HG03520 (cell line): ENCODE data around the gene PRDM16.

Experiments
- ATAC-seq: cut with Tn5 transposase; IDR thresholded peaks from one replicate; pipeline ENCODE4 v1.9.1; 2021; ENCODE audit warnings: mild to moderate bottlenecking, moderate library complexity; ENCODE audit not compliant: unreplicated experiment

PRDM16 gene

DNA sequence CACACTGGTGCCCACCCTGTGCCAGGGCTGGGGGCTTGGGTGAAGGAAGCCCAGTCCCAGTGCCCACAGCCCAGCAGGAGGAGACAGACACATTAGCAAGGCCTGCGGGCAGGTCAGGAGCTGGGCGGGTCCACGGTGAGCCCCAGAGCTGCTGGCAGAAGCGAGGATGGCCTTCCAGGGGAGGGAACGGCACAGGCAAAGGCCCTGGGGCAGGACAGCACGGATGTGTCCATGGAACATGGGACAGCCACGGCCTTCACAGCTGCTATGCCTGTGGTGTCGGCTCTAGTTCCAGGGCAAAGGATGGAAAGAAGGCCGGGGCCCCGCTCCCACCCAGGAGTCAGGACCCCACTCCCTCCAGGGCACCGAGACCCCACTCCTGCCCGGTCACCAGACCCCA, 220.5 kb downstream of the PRDM16 start:
- no peak for ATAC-seq

DNA sequence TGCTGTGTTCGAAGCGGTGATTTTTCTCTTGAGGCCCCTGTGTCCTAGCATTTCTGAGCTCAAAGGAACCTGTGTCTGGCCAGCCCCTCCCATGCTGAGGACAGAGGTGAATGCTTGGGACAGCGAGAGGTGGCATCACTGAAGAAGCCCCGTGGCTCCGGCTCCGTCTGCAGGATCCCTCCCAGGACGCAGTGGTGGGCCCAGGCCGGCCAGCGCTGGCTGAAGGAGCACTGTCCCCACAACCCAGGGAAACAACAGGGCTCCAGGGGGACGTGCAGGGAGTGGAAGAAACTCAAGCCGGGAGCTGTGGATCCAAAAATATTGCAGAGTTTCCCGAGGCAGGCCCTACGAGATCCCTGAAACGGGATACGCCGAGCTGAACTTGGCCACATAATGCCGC, 221.4 kb downstream of the PRDM16 start:
- ATAC-seq: no peak

GRCh38 chr1:3290915-3291314, 221.9 kb downstream of the PRDM16 start:
- ATAC-seq: no peak

- ATAC-seq: no peak
Observed at GRCh38 chr1:3292051-3292722, 223.2 kb downstream of the PRDM16 start.

DNA sequence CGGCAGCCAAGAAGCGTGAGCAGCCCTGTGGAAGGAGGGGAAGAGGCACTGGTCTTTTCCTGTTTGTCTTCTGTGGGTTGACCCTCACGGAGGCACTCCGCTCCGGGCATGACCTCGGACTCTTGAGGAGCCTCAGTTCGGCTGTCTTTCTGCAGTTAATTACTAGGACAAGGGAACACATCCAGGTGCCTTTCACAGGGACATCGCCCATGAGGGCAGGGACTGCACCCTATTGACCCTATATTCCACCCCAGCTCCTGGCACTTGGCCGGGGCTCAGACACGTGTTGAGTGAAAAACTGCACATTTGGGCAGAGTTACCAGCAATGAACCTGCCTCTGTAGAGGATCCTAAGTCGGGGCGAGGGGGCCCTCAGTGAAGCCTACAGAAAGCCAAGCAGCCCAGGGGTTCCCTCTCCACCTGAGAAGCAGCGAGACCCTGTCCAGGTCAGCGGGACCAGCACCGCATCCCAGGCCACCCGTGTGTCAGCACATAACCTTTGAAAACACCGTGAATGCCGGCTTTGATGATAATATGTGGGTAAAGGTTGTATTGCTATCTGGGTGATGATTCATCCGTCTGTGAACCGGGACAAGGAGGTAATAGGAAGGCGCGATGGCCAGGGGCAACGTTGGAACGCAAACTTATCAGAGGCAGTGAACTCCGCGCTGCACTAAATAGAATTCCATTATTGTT, 224.0 kb downstream of the PRDM16 start:
- no peak for ATAC-seq

GRCh38 chr1:3293563-3294080, 224.6 kb downstream of the PRDM16 start:
- no peak for ATAC-seq

DNA sequence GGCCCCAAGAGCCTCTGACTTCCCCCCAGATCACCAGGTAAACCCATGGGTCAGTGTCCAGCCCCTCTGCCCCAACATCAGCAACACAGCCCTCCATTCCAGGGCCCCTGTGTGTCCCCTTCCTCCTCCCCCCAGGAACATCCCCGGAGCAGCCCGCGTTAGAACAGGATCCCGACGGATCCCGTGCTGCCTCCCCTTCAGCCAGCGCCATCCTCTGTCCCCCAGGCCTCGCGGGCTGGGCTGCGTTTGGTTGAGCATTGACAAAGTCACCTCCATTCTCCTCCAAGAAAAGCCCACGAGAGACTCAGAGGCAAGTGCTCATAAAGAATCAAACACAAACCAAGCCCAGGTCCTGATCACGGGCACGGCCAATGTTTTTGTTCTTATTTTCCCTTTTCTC, 225.4 kb downstream of the PRDM16 start:
- ATAC-seq: no peak

DNA sequence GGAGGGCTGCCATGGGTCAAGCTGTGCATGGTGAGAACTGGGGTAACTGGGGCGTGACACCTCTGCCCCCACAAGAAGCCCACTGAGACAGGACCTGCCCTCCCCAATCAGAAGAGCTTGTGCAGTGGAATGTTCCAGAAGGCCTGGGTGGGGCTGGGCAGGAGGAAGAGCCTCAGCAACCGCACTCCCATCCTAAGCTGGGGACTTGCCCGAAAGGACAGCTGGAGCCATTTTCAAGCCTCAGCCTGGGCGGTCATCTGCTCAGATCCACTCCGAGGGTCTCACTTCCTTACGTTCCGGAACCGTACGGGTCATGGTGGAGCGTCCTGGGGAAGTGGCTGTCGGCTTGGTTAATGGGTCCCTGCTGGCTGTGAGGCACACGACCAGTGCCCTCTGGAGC, 226.8 kb downstream of the PRDM16 start:
- no peak for ATAC-seq

DNA sequence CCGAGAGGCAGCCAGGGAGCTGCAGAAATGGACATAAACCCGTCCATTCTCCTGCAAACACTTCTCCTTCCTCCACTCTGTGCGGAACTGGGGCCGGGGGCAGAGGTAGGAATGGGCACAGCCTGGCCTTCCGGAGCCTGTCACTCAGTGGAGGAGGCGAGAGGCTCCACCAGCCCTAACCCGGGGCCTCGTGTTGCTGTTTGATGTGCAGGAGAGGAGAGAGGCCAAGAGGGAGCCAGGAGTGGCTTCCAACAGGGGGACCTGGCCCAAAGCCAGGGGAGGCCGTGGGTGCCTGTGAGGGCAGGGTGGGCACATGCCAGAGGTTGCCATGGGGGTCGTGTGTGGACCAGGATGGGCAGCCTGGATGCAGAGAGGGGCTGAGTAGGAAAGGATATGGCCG, 227.3 kb downstream of the PRDM16 start:
- ATAC-seq: no peak

- no peak for ATAC-seq
Observed at GRCh38 chr1:3296826-3297225, 227.8 kb downstream of the PRDM16 start.

GRCh38 chr1:3297756-3298155, 228.8 kb downstream of the PRDM16 start:
- no peak for ATAC-seq

DNA sequence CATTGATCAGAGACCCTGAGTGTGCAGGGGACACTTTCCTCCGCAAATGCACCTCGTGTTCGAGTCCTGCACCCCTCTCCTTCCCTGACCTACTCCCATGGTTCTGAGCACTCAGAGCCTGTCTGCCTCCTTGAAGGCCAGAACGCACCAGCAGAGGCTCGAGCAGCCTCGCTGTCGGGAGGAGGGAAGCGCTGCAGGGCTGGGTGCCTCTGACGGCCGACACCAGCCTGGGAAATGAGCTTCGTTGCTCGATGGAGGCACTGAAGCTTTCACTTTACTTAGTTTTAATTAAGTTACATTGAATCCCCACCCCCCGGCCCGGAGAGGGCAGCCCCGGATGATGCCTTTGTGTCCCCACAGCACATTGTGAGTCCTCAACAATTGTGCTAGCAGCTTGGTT, 229.2 kb downstream of the PRDM16 start:
- ATAC-seq: no peak

- no peak for ATAC-seq
Observed at GRCh38 chr1:3304246-3304645, 235.2 kb downstream of the PRDM16 start.

- ATAC-seq: no peak
Observed at GRCh38 chr1:3304692-3305091, 235.7 kb downstream of the PRDM16 start.

DNA sequence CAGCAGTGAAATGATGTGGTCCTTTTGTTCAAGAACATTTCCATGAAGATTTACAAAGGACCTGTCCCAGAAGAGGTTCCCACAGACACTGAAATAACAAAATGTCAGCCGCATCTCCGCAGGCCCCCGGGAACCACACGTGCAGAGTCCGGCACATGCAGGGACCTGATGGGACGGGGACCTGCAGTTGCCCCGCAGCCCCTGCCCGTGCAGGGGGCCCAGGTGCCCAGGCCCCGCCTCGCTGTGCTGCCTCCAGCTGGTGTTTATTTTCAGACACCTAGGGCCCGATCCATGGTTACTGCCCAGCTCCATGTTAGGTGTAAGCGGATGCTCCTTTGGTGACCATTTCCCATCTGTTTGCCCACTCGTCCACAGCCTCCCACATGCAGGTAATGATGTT, 236.2 kb downstream of the PRDM16 start:
- no peak for ATAC-seq

- no peak for ATAC-seq
Observed at GRCh38 chr1:3306583-3307291, 237.7 kb downstream of the PRDM16 start.

- no peak for ATAC-seq
Observed at GRCh38 chr1:3307359-3307758, 238.4 kb downstream of the PRDM16 start.

DNA sequence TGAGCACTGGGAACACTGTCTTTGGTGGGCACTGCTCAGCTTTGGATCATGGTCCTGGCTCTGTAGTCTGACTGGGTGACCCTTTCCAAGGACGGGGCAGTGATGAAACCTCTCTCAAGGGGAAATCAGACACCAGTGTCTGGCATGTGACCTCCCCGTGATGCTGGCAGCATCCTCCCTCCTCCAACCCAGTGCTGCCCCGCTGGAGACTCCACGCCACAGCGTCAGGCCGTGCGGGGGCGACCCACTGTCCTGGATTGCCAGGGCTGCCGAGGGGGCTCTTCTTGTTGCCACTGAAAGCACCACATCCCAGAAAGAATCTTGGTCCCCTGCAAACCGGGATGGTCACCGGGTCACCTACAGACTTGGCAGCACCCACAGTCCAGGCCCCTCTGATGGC, 239.1 kb downstream of the PRDM16 start:
- no peak for ATAC-seq

DNA sequence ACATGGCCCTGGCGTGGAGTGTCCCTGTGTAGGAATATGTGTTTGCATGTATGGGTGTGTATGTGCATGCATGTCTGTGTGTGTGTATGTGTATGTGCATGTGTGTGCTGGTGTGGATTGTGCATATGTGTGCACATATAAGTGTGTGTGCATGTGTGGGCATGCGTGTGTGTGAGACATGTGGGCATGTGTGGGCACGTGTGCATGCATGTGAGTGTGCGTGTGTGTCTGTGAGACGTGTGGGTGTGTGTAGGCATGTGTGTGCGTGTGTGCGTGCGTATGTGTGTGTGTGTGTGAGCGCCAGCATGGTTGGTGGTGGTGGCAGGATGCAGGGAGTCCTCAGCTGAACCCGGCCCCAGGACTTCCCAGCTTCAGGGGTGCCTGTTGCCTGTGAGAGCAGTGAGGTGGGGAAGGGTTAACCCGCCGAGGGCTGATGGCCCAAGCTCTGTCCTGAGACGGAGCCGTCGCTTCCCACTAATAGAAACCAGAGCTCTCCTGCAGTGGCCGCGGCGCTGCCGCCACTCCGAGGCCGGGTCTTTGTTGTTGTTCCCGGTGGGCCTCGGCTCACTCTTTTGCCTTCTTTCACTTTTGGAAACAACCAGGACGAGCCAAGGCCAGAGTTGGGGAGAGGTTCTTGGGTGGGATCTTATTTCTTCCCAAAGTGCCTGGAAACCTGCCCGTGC, 241.9 kb downstream of the PRDM16 start:
- no peak for ATAC-seq

DNA sequence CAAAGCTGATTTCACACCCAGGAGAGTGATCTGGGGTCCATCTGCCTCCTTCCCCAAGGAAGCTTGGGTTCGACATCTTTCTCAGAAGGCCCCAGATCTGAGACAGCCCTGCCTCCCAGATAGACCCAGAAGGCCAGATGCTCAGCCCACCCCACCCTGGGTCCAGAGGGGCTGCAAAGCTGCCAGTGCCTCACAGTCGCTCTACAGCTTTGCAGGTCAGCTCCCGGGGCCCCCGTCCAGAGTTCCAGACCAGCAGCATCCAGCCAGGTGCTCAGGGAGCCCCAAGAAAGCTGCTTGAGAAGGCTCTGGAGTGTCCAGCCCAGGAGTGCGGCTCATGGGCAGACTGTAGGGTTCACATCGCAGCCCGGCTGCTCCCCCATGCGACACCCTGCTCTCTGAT, 242.7 kb downstream of the PRDM16 start:
- no peak for ATAC-seq

DNA sequence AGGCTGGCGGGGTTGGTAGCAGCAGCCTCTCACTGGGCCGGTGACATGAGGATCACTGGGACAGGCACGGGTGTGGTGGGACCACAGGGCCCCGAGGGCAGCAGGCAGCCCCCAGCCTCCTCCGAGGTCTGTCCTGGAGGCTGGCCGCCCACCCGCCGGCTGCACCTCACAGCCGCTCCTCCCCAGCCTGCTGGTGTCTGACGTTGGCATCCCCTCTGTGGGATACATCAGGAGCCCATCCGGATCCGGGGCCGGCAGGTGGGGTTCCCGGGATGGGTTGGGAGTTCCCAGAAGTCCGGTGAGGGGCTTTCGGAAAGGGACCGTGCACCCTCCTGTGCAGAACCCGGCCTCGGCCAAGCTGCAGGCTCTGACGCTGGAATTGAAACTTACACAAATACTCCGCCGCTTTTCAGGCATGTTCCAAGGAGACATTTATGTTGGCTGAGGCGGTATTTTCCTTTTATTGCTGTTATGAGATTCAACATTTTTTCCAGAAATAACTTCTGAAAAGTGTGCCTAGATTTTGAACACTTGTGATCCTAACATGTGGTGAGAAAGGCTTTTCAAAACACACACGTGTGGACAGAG, 243.4 kb downstream of the PRDM16 start:
- ATAC-seq: no peak
